Endothelial cell of umbilical vein (primary cell): ENCODE measurements around the gene RHBDD3.

Experiments used
- CTCF ChIP-seq, 2 donors: IDR thresholded peaks; 1 replicate in 1 of 2; 2 replicates in 1 of 2; pipeline ENCODE4 v1.5.1; 2011; ENCODE audit warnings: low read length in 2 of 2, mild to moderate bottlenecking in 2 of 2, moderate library complexity in 2 of 2, control low read depth in 1 of 2, inconsistent platforms in 1 of 2, low read depth in 1 of 2; ENCODE audit not compliant: insufficient read depth in 1 of 2; ENCODE audit errors: extremely low read depth in 1 of 2
- EZH2 ChIP-seq: IDR thresholded peaks from 2 replicates; pipeline ENCODE4 v1.6.1; 2012; ENCODE audit warnings: borderline replicate concordance, low read depth, mild to moderate bottlenecking, moderate library complexity, low read length, inconsistent platforms; ENCODE audit not compliant: severe bottlenecking
- POLR2A ChIP-seq: IDR thresholded peaks from 2 replicates; pipeline ENCODE4 v1.6.1; 2012; ENCODE audit warnings: low read depth, mild to moderate bottlenecking, control low read depth, low read length

- TF ChIP-seq EZH2 = no peak
- no peak for TF ChIP-seq CTCF (IDR thresholded peaks at IDR 0.05; ENCODE audit: extremely low read depth in 1 of 2, insufficient read depth in 1 of 2, low read depth in 1 of 2, low read length in 2 of 2)
- TF ChIP-seq POLR2A = no peak
Measured at GRCh38 chr22:29307596-29308147, 39.9 kb upstream of the RHBDD3 start.
